K562 (cell line): ENCODE data around the gene GARIN6.

Experiments used
- E4F1 ChIP-seq: fragments of 250-450 bp; sonication (Bioruptor Pico); IDR thresholded peaks from 2 replicates; pipeline ENCODE4 v1.5.0; 2021; ENCODE audit warnings: mild to moderate bottlenecking, borderline replicate concordance
- EZH2 ChIP-seq: IDR thresholded peaks from 2 replicates; pipeline ENCODE4 v1.6.1; 2012; ENCODE audit warnings: low read depth, mild to moderate bottlenecking, inconsistent platforms, low read length, borderline replicate concordance
- FOSL1 ChIP-seq: fragments of 200-800 bp; sonication (Bioruptor generic); conservative IDR thresholded peaks from 2 replicates; pipeline ENCODE4 v1.6.1; 2016; ENCODE audit warnings: missing genetic modification characterization, missing compliant biosample characterization
- GABPA ChIP-seq: fragments of 200-800 bp; sonication (Bioruptor generic); conservative IDR thresholded peaks from 2 replicates; pipeline ENCODE4 v1.6.1; 2016; ENCODE audit warnings: low read depth, missing genetic modification characterization, missing compliant biosample characterization
- GABPB1 ChIP-seq: sonication (generic); formaldehyde crosslinking; IDR thresholded peaks from 2 replicates; pipeline ENCODE4 v1.8.0; 2022; ENCODE audit warnings: mild to moderate bottlenecking, missing genetic modification reagents
- MTA3 ChIP-seq: fragments of 450-650 bp; formaldehyde crosslinking; IDR thresholded peaks from 2 replicates; pipeline ENCODE4 v1.6.1; 2017; ENCODE audit warnings: mild to moderate bottlenecking, borderline replicate concordance
- RCOR1 ChIP-seq, 2 experiments: IDR thresholded peaks; 2 replicates each; pipeline ENCODE4 v1.6.1; 2012; ENCODE audit warnings: low read depth in 2 of 2, low read length in 2 of 2, borderline replicate concordance in 1 of 2, improper control_type of control experiment in 1 of 2
- TARDBP ChIP-seq: fragments of 450-650 bp; IDR thresholded peaks from 2 replicates; pipeline ENCODE4 v1.6.1; 2016
- ZNF324 ChIP-seq: fragments of 250-450 bp; sonication (Bioruptor Pico); IDR thresholded peaks from 2 replicates; pipeline ENCODE4 v1.4.0; 2020; ENCODE audit warnings: mild to moderate bottlenecking
- TF ChIP-seq, protein P1 (sequence below), 3 experiments: IDR thresholded peaks in 2 of 3; conservative IDR thresholded peaks in 1 of 3; 2 replicates each; pipeline ENCODE4 v1.5.1; 2011 to 2012; ENCODE audit warnings: low read length in 3 of 3, mild to moderate bottlenecking in 3 of 3, control low read depth in 2 of 3, improper control_type of control experiment in 1 of 3, inconsistent platforms in 1 of 3, low read depth in 1 of 3, mixed read lengths in 1 of 3, moderate library complexity in 1 of 3; ENCODE audit not compliant: insufficient read depth in 2 of 3
- TF ChIP-seq, protein P2 (sequence below): IDR thresholded peaks from 2 replicates; pipeline ENCODE4 v1.6.1; 2016; ENCODE audit warnings: missing genetic modification characterization, missing compliant biosample characterization

GRCh38 chr12:99618657-99619056 is 28.9 kb upstream of the GARIN6 start:
- TF ChIP-seq EZH2 (no peak), GABPA (tag) (no peak), FOSL1 (tag) (no peak), ZNF324 (CRISPR knock-in tag) (no peak), RCOR1 (IDR thresholded peaks at IDR 0.05; ENCODE audit: borderline replicate concordance in 1 of 2, low read depth in 2 of 2, low read length in 2 of 2) (no peak), TARDBP (no peak), E4F1 (CRISPR knock-in tag) (no peak), GABPB1 (CRISPR knock-in tag) (no peak), MTA3 (no peak)
- TF ChIP-seq, protein P1, sequence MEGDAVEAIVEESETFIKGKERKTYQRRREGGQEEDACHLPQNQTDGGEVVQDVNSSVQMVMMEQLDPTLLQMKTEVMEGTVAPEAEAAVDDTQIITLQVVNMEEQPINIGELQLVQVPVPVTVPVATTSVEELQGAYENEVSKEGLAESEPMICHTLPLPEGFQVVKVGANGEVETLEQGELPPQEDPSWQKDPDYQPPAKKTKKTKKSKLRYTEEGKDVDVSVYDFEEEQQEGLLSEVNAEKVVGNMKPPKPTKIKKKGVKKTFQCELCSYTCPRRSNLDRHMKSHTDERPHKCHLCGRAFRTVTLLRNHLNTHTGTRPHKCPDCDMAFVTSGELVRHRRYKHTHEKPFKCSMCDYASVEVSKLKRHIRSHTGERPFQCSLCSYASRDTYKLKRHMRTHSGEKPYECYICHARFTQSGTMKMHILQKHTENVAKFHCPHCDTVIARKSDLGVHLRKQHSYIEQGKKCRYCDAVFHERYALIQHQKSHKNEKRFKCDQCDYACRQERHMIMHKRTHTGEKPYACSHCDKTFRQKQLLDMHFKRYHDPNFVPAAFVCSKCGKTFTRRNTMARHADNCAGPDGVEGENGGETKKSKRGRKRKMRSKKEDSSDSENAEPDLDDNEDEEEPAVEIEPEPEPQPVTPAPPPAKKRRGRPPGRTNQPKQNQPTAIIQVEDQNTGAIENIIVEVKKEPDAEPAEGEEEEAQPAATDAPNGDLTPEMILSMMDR (IDR thresholded peaks at IDR 0.05 in 2 of 3, conservative IDR thresholded peaks at IDR 0.05 in 1 of 3; ENCODE audit: insufficient read depth in 2 of 3, low read depth in 1 of 3, low read length in 3 of 3) = no peak
- TF ChIP-seq, protein P2, sequence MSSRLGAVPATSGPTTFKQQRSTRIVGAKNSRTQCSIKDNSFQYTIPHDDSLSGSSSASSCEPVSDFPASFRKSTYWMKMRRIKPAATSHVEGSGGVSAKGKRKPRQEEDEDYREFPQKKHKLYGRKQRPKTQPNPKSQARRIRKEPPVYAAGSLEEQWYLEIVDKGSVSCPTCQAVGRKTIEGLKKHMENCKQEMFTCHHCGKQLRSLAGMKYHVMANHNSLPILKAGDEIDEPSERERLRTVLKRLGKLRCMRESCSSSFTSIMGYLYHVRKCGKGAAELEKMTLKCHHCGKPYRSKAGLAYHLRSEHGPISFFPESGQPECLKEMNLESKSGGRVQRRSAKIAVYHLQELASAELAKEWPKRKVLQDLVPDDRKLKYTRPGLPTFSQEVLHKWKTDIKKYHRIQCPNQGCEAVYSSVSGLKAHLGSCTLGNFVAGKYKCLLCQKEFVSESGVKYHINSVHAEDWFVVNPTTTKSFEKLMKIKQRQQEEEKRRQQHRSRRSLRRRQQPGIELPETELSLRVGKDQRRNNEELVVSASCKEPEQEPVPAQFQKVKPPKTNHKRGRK = no peak
